ENCODE measurements around the gene AMIGO3. TPM values are rescaled to one million over a fixed set of nuclear protein-coding genes. Genes with fewer than 3 reads are reported as not detected.

Gene AMIGO3
- total and polyA plus RNA-seq, 2 of the 8 experiments (the other 6 are each of a cell fraction or from before 2014, with no cell fraction given): 1.6 to 8.8 TPM

GRCh38 chr3:49705390-49705960 lies 14.0 kb downstream of the AMIGO3 start (continued):
- TF ChIP-seq SP2 (IDR thresholded peaks at IDR 0.05; ENCODE audit: low read length) (no peak), JUN (IDR thresholded peaks at IDR 0.05; ENCODE audit: low read depth, low read length) (no peak), EGR1 (IDR thresholded peaks at IDR 0.05; ENCODE audit: borderline replicate concordance, low read depth, low read length) (no peak), SP4 (IDR thresholded peaks at IDR 0.05; ENCODE audit: low read length) (no peak)
